ENCODE measurements around the gene ACTG1. TPM values are rescaled to one million over a fixed set of nuclear protein-coding genes. Genes with fewer than 3 reads are reported as not detected.

Gene ACTG1
- total RNA-seq, 1 experiment from 2014 or later = 3,455 TPM

DNA sequence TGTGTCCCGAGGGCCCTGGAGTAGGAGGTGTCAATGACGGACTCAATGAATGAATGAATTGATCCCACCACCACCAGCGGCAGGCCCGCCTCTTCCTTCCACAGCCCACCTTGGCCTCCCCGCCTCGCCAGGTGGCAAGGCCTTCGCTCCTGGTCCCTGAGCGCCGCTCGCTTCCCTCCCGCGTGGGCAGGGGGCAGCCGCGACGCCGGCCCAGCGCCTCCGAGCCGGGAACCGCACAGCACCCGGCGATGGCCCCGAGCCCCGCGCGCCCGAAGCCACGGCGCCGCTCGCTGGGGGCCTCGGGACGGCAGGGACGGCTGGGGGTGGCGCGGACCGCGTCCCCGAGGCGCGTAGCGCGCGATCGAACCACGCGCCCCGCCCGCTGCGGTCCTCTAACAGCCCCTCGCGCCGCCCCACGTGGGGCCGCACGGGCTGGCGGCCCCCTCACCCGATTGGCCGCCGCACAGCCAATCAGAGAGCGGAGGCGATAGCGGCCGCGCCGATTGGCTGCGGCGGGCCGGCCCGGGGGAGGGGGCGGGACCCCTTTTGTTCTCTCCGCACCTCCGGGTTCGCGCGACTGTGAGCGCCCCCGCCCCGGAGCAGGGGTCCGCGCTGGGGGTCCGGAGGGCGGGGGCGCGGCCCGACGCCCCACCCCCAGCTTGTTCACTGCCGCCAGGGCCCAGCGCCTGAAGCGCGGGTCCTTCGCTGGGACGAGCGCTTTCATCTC lies 31.4 kb downstream of the ACTG1 start (continued):
- TF ChIP-seq, protein P1, sequence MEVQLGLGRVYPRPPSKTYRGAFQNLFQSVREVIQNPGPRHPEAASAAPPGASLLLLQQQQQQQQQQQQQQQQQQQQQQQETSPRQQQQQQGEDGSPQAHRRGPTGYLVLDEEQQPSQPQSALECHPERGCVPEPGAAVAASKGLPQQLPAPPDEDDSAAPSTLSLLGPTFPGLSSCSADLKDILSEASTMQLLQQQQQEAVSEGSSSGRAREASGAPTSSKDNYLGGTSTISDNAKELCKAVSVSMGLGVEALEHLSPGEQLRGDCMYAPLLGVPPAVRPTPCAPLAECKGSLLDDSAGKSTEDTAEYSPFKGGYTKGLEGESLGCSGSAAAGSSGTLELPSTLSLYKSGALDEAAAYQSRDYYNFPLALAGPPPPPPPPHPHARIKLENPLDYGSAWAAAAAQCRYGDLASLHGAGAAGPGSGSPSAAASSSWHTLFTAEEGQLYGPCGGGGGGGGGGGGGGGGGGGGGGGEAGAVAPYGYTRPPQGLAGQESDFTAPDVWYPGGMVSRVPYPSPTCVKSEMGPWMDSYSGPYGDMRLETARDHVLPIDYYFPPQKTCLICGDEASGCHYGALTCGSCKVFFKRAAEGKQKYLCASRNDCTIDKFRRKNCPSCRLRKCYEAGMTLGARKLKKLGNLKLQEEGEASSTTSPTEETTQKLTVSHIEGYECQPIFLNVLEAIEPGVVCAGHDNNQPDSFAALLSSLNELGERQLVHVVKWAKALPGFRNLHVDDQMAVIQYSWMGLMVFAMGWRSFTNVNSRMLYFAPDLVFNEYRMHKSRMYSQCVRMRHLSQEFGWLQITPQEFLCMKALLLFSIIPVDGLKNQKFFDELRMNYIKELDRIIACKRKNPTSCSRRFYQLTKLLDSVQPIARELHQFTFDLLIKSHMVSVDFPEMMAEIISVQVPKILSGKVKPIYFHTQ (CRISPR knock-in tag; IDR thresholded peaks at IDR 0.05) = no peak
- TF ChIP-seq, protein P2, sequence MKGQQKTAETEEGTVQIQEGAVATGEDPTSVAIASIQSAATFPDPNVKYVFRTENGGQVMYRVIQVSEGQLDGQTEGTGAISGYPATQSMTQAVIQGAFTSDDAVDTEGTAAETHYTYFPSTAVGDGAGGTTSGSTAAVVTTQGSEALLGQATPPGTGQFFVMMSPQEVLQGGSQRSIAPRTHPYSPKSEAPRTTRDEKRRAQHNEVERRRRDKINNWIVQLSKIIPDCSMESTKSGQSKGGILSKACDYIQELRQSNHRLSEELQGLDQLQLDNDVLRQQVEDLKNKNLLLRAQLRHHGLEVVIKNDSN (CRISPR knock-in tag; IDR thresholded peaks at IDR 0.05) = peak; percentile 69
- TF ChIP-seq ZNF138 (CRISPR knock-in tag; conservative IDR thresholded peaks at IDR 0.05) (no peak), NFYB (CRISPR knock-in tag; conservative IDR thresholded peaks at IDR 0.05; ENCODE audit: low read depth) (peak; percentile 93), SMAD4 (CRISPR knock-in tag; IDR thresholded peaks at IDR 0.05) (no peak), TEAD1 (CRISPR knock-in tag; IDR thresholded peaks at IDR 0.05) (peak; percentile 90), TP53 (CRISPR knock-in tag; IDR thresholded peaks at IDR 0.05) (peak; percentile 93; the same call in 1 of the 2 replicates), NR2C2 (CRISPR knock-in tag; IDR thresholded peaks at IDR 0.05) (no peak), MYBL2 (CRISPR knock-in tag; IDR thresholded peaks at IDR 0.05) (peak; percentile 81), ZNF219 (CRISPR knock-in tag; IDR thresholded peaks at IDR 0.05; ENCODE audit: borderline replicate concordance) (0 out of 2 replicates have a peak, but pooled peaks have one; percentile 46), NR1H2 (CRISPR knock-in tag; IDR thresholded peaks at IDR 0.05) (no peak), ZNF416 (CRISPR knock-in tag; IDR thresholded peaks at IDR 0.05) (no peak), TEAD4 (CRISPR knock-in tag; IDR thresholded peaks at IDR 0.05) (peak; percentile 70; the same call in 1 of the 2 replicates), SMAD3 (CRISPR knock-in tag; IDR thresholded peaks at IDR 0.05; ENCODE audit: borderline replicate concordance) (no peak), ETV6 (CRISPR knock-in tag; IDR thresholded peaks at IDR 0.05) (peak; percentile 90)
- TF ChIP-seq, protein P3, sequence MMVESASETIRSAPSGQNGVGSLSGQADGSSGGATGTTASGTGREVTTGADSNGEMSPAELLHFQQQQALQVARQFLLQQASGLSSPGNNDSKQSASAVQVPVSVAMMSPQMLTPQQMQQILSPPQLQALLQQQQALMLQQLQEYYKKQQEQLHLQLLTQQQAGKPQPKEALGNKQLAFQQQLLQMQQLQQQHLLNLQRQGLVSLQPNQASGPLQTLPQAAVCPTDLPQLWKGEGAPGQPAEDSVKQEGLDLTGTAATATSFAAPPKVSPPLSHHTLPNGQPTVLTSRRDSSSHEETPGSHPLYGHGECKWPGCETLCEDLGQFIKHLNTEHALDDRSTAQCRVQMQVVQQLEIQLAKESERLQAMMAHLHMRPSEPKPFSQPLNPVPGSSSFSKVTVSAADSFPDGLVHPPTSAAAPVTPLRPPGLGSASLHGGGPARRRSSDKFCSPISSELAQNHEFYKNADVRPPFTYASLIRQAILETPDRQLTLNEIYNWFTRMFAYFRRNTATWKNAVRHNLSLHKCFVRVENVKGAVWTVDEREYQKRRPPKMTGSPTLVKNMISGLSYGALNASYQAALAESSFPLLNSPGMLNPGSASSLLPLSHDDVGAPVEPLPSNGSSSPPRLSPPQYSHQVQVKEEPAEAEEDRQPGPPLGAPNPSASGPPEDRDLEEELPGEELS (CRISPR knock-in tag; IDR thresholded peaks at IDR 0.05) = peak; percentile 74
- TF ChIP-seq, protein P4, sequence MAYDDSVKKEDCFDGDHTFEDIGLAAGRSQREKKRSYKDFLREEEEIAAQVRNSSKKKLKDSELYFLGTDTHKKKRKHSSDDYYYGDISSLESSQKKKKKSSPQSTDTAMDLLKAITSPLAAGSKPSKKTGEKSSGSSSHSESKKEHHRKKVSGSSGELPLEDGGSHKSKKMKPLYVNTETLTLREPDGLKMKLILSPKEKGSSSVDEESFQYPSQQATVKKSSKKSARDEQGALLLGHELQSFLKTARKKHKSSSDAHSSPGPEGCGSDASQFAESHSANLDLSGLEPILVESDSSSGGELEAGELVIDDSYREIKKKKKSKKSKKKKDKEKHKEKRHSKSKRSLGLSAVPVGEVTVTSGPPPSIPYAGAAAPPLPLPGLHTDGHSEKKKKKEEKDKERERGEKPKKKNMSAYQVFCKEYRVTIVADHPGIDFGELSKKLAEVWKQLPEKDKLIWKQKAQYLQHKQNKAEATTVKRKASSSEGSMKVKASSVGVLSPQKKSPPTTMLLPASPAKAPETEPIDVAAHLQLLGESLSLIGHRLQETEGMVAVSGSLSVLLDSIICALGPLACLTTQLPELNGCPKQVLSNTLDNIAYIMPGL (CRISPR knock-in tag; IDR thresholded peaks at IDR 0.05) = no peak
- TF ChIP-seq, protein P5, sequence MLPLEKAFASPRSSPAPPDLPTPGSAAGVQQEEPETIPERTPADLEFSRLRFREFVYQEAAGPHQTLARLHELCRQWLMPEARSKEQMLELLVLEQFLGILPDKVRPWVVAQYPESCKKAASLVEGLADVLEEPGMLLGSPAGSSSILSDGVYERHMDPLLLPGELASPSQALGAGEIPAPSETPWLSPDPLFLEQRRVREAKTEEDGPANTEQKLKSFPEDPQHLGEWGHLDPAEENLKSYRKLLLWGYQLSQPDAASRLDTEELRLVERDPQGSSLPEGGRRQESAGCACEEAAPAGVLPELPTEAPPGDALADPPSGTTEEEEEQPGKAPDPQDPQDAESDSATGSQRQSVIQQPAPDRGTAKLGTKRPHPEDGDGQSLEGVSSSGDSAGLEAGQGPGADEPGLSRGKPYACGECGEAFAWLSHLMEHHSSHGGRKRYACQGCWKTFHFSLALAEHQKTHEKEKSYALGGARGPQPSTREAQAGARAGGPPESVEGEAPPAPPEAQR (CRISPR knock-in tag; IDR thresholded peaks at IDR 0.05) = no peak
- TF ChIP-seq, protein P6, sequence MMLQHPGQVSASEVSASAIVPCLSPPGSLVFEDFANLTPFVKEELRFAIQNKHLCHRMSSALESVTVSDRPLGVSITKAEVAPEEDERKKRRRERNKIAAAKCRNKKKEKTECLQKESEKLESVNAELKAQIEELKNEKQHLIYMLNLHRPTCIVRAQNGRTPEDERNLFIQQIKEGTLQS (CRISPR knock-in tag; conservative IDR thresholded peaks at IDR 0.05) = no peak
- TF ChIP-seq, protein P7, sequence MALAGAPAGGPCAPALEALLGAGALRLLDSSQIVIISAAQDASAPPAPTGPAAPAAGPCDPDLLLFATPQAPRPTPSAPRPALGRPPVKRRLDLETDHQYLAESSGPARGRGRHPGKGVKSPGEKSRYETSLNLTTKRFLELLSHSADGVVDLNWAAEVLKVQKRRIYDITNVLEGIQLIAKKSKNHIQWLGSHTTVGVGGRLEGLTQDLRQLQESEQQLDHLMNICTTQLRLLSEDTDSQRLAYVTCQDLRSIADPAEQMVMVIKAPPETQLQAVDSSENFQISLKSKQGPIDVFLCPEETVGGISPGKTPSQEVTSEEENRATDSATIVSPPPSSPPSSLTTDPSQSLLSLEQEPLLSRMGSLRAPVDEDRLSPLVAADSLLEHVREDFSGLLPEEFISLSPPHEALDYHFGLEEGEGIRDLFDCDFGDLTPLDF (CRISPR knock-in tag; IDR thresholded peaks at IDR 0.05) = no peak
- TF ChIP-seq, protein P8, sequence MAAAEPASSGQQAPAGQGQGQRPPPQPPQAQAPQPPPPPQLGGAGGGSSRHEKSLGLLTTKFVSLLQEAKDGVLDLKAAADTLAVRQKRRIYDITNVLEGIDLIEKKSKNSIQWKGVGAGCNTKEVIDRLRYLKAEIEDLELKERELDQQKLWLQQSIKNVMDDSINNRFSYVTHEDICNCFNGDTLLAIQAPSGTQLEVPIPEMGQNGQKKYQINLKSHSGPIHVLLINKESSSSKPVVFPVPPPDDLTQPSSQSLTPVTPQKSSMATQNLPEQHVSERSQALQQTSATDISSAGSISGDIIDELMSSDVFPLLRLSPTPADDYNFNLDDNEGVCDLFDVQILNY (CRISPR knock-in tag; IDR thresholded peaks at IDR 0.05) = 0 out of 2 replicates have a peak, but pooled peaks have one; percentile 45
- TF ChIP-seq, protein P9, sequence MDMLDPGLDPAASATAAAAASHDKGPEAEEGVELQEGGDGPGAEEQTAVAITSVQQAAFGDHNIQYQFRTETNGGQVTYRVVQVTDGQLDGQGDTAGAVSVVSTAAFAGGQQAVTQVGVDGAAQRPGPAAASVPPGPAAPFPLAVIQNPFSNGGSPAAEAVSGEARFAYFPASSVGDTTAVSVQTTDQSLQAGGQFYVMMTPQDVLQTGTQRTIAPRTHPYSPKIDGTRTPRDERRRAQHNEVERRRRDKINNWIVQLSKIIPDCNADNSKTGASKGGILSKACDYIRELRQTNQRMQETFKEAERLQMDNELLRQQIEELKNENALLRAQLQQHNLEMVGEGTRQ (CRISPR knock-in tag; IDR thresholded peaks at IDR 0.05) = peak; percentile 78
- TF ChIP-seq, protein P10, sequence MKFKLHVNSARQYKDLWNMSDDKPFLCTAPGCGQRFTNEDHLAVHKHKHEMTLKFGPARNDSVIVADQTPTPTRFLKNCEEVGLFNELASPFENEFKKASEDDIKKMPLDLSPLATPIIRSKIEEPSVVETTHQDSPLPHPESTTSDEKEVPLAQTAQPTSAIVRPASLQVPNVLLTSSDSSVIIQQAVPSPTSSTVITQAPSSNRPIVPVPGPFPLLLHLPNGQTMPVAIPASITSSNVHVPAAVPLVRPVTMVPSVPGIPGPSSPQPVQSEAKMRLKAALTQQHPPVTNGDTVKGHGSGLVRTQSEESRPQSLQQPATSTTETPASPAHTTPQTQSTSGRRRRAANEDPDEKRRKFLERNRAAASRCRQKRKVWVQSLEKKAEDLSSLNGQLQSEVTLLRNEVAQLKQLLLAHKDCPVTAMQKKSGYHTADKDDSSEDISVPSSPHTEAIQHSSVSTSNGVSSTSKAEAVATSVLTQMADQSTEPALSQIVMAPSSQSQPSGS (CRISPR knock-in tag; IDR thresholded peaks at IDR 0.05; ENCODE audit: borderline replicate concordance, low read depth) = no peak

All from WTC11 (cell line).